Measurements from ENCODE around the gene ECD.

Gene ECD

DNA sequence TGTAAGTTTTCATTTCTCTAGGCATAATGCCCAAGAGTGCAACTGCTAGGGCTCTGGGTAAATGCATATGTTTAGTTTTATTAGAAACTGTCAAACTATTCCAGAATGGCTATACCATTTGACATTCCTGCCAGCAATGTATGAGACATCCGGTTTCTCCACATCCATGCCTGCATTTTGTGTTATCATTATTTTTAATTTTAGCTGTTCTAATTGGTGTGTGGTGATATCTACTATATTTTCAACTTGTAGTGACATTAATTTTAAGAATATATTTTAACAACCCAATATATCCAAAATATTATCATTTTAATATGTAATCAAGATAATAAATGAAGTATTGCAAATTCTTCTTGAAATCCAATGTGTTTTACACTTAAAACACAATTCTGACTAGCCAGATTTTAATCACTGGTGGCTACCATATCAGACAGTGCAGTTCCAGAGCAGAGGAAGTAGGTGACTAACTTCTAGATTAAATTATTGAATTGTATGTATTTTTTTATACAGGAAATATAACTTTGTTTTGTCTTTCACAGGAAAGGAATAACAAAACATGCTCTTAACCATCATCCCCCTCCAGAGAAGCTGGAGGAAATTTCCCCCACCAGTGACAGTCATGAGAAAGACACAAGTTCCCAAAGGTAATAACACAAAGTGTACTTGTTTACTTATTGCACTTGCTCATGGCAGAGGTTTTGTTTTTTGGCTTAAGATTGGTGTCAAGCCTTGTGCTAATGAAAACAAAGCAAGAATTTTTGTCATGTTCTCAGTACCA, 6.5 kb upstream of the ECD start:
- Histone ChIP-seq H3K4me3 (ENCODE audit: low read depth in 1 of 2, low read length in 2 of 2) (no peak overlapping the region), H3K9me3 (ENCODE audit: insufficient read depth, low read length, severe bottlenecking) (no peaks in the 10 kb centered on the region), H3K9ac (ENCODE audit: low read depth, low read length) (no peak overlapping the region), H2AFZ (ENCODE audit: low read depth, low read length) (no peak overlapping the region), H3K27me3 (ENCODE audit: insufficient read depth, low read length, poor library complexity) (no peaks in the 10 kb centered on the region), H3K36me3 (ENCODE audit: insufficient read depth, low read length) (peaks cover 15% of the 10 kb centered on the region), H3K4me1 (ENCODE audit: insufficient read depth, low read length) (peaks cover 3% of the 10 kb centered on the region), H4K20me1 (ENCODE audit: insufficient read depth, low read length) (no peaks in the 10 kb centered on the region), H3K79me2 (ENCODE audit: insufficient read depth, low read length) (peaks cover 3% of the 10 kb centered on the region), H3K27ac (ENCODE audit: low read length) (no peak overlapping the region), H3K4me2 (ENCODE audit: insufficient read depth, low read length) (no peak overlapping the region)
- no peak for ATAC-seq (ENCODE audit: insufficient read depth, low read depth)
- TF ChIP-seq, protein P1, sequence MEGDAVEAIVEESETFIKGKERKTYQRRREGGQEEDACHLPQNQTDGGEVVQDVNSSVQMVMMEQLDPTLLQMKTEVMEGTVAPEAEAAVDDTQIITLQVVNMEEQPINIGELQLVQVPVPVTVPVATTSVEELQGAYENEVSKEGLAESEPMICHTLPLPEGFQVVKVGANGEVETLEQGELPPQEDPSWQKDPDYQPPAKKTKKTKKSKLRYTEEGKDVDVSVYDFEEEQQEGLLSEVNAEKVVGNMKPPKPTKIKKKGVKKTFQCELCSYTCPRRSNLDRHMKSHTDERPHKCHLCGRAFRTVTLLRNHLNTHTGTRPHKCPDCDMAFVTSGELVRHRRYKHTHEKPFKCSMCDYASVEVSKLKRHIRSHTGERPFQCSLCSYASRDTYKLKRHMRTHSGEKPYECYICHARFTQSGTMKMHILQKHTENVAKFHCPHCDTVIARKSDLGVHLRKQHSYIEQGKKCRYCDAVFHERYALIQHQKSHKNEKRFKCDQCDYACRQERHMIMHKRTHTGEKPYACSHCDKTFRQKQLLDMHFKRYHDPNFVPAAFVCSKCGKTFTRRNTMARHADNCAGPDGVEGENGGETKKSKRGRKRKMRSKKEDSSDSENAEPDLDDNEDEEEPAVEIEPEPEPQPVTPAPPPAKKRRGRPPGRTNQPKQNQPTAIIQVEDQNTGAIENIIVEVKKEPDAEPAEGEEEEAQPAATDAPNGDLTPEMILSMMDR (IDR thresholded peaks at IDR 0.05; ENCODE audit: borderline replicate concordance, extremely low read depth, low read length, poor library complexity, severe bottlenecking) = no peak
- TF ChIP-seq EZH2 (IDR thresholded peaks at IDR 0.05; ENCODE audit: borderline replicate concordance, low read depth, low read length, severe bottlenecking) = no peak
- no peak for DNase-seq

DNA sequence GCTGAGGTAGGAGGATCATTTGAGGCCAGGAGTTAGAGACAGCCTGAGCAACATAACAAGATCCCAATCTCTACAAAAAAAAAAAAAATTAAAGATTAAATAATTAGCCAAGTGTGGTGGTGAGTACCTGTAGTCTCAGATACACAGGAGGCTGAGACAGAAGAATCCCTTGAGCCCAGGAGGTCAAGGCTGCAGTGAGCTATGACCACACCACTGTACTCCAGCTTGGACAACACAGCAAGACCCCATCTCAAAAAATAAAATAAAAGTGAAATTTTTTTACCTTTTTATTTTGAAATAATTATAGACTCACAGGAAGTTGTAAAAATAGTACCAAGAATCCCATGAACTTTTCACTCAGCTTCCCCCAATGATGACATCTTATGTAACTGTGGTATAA, 5.1 kb upstream of the ECD start:
- Histone ChIP-seq H3K36me3 (ENCODE audit: insufficient read depth, low read length) (peaks cover 14% of the 10 kb centered on the region), H3K27me3 (ENCODE audit: insufficient read depth, low read length, poor library complexity) (no peaks in the 10 kb centered on the region), H3K79me2 (ENCODE audit: insufficient read depth, low read length) (peaks cover 18% of the 10 kb centered on the region), H4K20me1 (ENCODE audit: insufficient read depth, low read length) (no peaks in the 10 kb centered on the region), H3K9me3 (ENCODE audit: insufficient read depth, low read length, severe bottlenecking) (no peaks in the 10 kb centered on the region), H3K4me1 (ENCODE audit: insufficient read depth, low read length) (peaks cover 12% of the 10 kb centered on the region), H3K27ac (ENCODE audit: low read length) (no peak overlapping the region), H3K4me3 (ENCODE audit: low read depth in 1 of 2, low read length in 2 of 2) (no peak overlapping the region), H2AFZ (ENCODE audit: low read depth, low read length) (no peak overlapping the region), H3K9ac (ENCODE audit: low read depth, low read length) (no peak overlapping the region), H3K4me2 (ENCODE audit: insufficient read depth, low read length) (no peak overlapping the region)
- DNase-seq (no peak), ATAC-seq (ENCODE audit: insufficient read depth, low read depth) (no peak)
- no peak for TF ChIP-seq EZH2 (IDR thresholded peaks at IDR 0.05; ENCODE audit: borderline replicate concordance, low read depth, low read length, severe bottlenecking)
- TF ChIP-seq, protein P1 (IDR thresholded peaks at IDR 0.05; ENCODE audit: borderline replicate concordance, extremely low read depth, low read length, poor library complexity, severe bottlenecking) = no peak

DNA sequence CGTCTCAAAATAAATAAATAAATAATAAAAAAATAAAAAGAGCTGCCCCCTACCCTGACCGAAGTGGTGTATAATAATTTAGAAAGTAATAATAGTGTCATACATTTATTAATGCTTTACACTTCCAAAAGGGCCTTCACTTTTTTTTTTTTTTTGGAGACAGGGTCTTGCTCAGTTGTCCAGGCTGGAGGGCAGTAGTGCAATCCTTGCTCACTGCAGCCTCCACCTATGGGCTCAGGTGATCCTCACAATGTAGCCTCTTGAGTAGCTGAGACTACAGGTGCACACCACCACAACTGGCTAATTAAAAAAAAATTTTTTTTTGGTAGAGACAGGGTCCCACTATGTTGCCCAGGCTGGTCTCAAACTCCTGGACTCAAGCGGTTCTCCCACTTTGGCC, 1.5 kb upstream of the ECD start:
- H3K4me3 ChIP-seq (ENCODE audit: low read depth in 1 of 2, low read length in 2 of 2) = no peak overlapping the region
- no peak overlapping the region for H3K27ac ChIP-seq (ENCODE audit: low read length)

More for the DNA sequence above, 1.5 kb upstream of the ECD start:
- Histone ChIP-seq H3K27me3 (ENCODE audit: insufficient read depth, low read length, poor library complexity) (no peaks in the 10 kb centered on the region), H3K9me3 (ENCODE audit: insufficient read depth, low read length, severe bottlenecking) (no peaks in the 10 kb centered on the region), H4K20me1 (ENCODE audit: insufficient read depth, low read length) (no peaks in the 10 kb centered on the region), H3K4me1 (ENCODE audit: insufficient read depth, low read length) (peaks cover 37% of the 10 kb centered on the region), H3K79me2 (ENCODE audit: insufficient read depth, low read length) (peaks cover 52% of the 10 kb centered on the region), H3K4me2 (ENCODE audit: insufficient read depth, low read length) (peak overlapping the region; percentile 97; the same call in 1 of the 2 replicates), H3K9ac (ENCODE audit: low read depth, low read length) (no peak overlapping the region; the same call in 1 of the 2 replicates), H3K36me3 (ENCODE audit: insufficient read depth, low read length) (no peaks in the 10 kb centered on the region), H2AFZ (ENCODE audit: low read depth, low read length) (no peak overlapping the region)
- no peak for ATAC-seq (ENCODE audit: insufficient read depth, low read depth)
- no peak for DNase-seq
- no peak for TF ChIP-seq EZH2 (IDR thresholded peaks at IDR 0.05; ENCODE audit: borderline replicate concordance, low read depth, low read length, severe bottlenecking)
- TF ChIP-seq, protein P1 (IDR thresholded peaks at IDR 0.05; ENCODE audit: borderline replicate concordance, extremely low read depth, low read length, poor library complexity, severe bottlenecking) = no peak
